ENCODE measurements around the gene ZRANB3.
"Not testable (repeated sequence)": the region's sequence is repeated elsewhere in the genome, so short reads cannot be mapped to it uniquely, and the experiment has no call there.

The ZRANB3 gene

GRCh38 chr2:135125940-135126339 is 405.1 kb downstream of the ZRANB3 start:
- no peak for DNase-seq (ENCODE audit: low read depth in 2 of 2)

- no peak for DNase-seq (ENCODE audit: low read depth in 2 of 2)
Observed at GRCh38 chr2:135124924-135125886, 405.8 kb downstream of the ZRANB3 start.

- DNase-seq (ENCODE audit: low read depth in 2 of 2): not testable (repeated sequence)
Observed at GRCh38 chr2:135121658-135122039, 409.4 kb downstream of the ZRANB3 start.

- DNase-seq (ENCODE audit: low read depth in 2 of 2): no peak
Observed at GRCh38 chr2:135121016-135121657, 409.9 kb downstream of the ZRANB3 start.

GRCh38 chr2:135119582-135119981 is 411.4 kb downstream of the ZRANB3 start:
- no peak for DNase-seq (ENCODE audit: low read depth in 2 of 2)

GRCh38 chr2:135113322-135113721 is 417.7 kb downstream of the ZRANB3 start:
- no peak for DNase-seq (ENCODE audit: low read depth in 2 of 2)

- not testable (repeated sequence) for DNase-seq (ENCODE audit: low read depth in 2 of 2)
Observed at GRCh38 chr2:135105513-135106316, 425.3 kb downstream of the ZRANB3 start.

- DNase-seq (ENCODE audit: low read depth in 2 of 2): no peak
Observed at GRCh38 chr2:135103843-135104242, 427.2 kb downstream of the ZRANB3 start.

GRCh38 chr2:135099802-135100483 is 431.1 kb downstream of the ZRANB3 start:
- DNase-seq (ENCODE audit: low read depth in 2 of 2): no peak

- DNase-seq (ENCODE audit: low read depth in 2 of 2): no peak
Observed at GRCh38 chr2:135097532-135098231, 433.3 kb downstream of the ZRANB3 start.

GRCh38 chr2:135096665-135097446 is 434.2 kb downstream of the ZRANB3 start:
- DNase-seq (ENCODE audit: low read depth in 2 of 2): no peak

- no peak for DNase-seq (ENCODE audit: low read depth in 2 of 2)
Observed at GRCh38 chr2:135095591-135095990, 435.4 kb downstream of the ZRANB3 start.

- no peak for DNase-seq (ENCODE audit: low read depth in 2 of 2)
Observed at GRCh38 chr2:135094508-135094907, 436.5 kb downstream of the ZRANB3 start.

- DNase-seq (ENCODE audit: low read depth in 2 of 2): no peak
Observed at GRCh38 chr2:135093670-135094330, 437.2 kb downstream of the ZRANB3 start.

GRCh38 chr2:135093193-135093592 is 437.8 kb downstream of the ZRANB3 start:
- DNase-seq (ENCODE audit: low read depth in 2 of 2): no peak

- DNase-seq (ENCODE audit: low read depth in 2 of 2): no peak
Observed at GRCh38 chr2:135091681-135092080, 439.3 kb downstream of the ZRANB3 start.

- DNase-seq (ENCODE audit: low read depth in 2 of 2): not testable (repeated sequence)
Observed at GRCh38 chr2:135089597-135089996, 441.4 kb downstream of the ZRANB3 start.
